ENCODE results near the gene PKP4.

PKP4 gene

DNA sequence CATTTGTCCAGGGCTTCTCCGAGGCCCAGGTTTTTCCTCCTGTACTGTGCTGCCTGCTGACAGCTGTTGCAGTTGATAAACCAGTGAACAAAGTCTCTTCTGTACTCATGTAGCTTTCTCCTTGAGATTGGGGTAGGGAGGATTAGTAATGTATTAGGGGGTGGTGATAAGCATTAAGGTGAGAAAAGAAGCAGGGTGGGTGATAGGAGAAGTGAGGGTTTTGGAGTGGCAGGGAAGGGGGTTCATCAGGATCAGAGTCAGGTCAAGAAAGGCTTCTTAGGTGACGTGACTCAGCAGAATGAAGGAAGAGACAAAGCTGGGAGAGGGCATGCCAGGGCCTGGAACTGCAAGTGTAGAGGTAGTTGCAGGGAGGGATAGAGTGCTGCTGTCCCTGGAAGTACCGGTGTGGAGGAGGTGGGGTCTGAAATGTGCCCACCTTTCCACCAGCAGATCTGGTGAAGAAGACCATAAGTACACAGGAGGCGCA lies 48.7 kb downstream of the PKP4 start:
- Histone ChIP-seq H3K9me3 (ENCODE audit: insufficient read depth, low read length) (no peaks in the 10 kb centered on the region), H3K27me3 (ENCODE audit: low read length) (no peaks in the 10 kb centered on the region), H2AFZ (ENCODE audit: low read depth, low read length, severe bottlenecking) (no peak overlapping the region), H3K9me2 (replicated peaks; ENCODE audit: insufficient read depth, low read length) (no peaks in the 10 kb centered on the region), H3F3A (ENCODE audit: insufficient read depth) (no peaks in the 10 kb centered on the region), H3K79me2 (ENCODE audit: insufficient read depth, low read length) (no peaks in the 10 kb centered on the region), H4K20me1 (ENCODE audit: low read depth, low read length) (no peaks in the 10 kb centered on the region), H3K4me2 (ENCODE audit: low read depth, low read length, poor library complexity, severe bottlenecking) (no peak overlapping the region), H3K4me3 (ENCODE audit: insufficient read depth, low read length, poor library complexity, severe bottlenecking) (no peak overlapping the region), H3K27ac (ENCODE audit: low read depth, low read length) (no peak overlapping the region), H3K9ac (ENCODE audit: low read length) (no peak overlapping the region), H3K36me3 (ENCODE audit: low read length) (no peaks in the 10 kb centered on the region)
- TF ChIP-seq EZH2phosphoT487 (conservative IDR thresholded peaks at IDR 0.05; ENCODE audit: low read length), result no peak
- no peak for TF ChIP-seq CTCF (IDR thresholded peaks at IDR 0.05; ENCODE audit: insufficient read depth, low read length, poor library complexity, severe bottlenecking)

- no peak overlapping the region for H3K4me3 ChIP-seq (ENCODE audit: insufficient read depth, low read length, poor library complexity, severe bottlenecking)
- no peak for TF ChIP-seq CTCF (IDR thresholded peaks at IDR 0.05; ENCODE audit: insufficient read depth, low read length, poor library complexity, severe bottlenecking)
- H3K9ac ChIP-seq (ENCODE audit: low read length), result no peak overlapping the region
- H4K20me1 ChIP-seq (ENCODE audit: low read depth, low read length), result no peaks in the 10 kb centered on the region
- H3K27me3 ChIP-seq (ENCODE audit: low read length), result no peaks in the 10 kb centered on the region
- no peaks in the 10 kb centered on the region for H3K36me3 ChIP-seq (ENCODE audit: low read length)
- no peak overlapping the region for H2AFZ ChIP-seq (ENCODE audit: low read depth, low read length, severe bottlenecking)
- H3K4me2 ChIP-seq (ENCODE audit: low read depth, low read length, poor library complexity, severe bottlenecking), result no peak overlapping the region
- H3K27ac ChIP-seq (ENCODE audit: low read depth, low read length), result no peak overlapping the region
- H3K79me2 ChIP-seq (ENCODE audit: insufficient read depth, low read length), result no peaks in the 10 kb centered on the region
- no peaks in the 10 kb centered on the region for H3K9me2 ChIP-seq (replicated peaks; ENCODE audit: insufficient read depth, low read length)
- no peaks in the 10 kb centered on the region for H3K9me3 ChIP-seq (ENCODE audit: insufficient read depth, low read length)
- H3F3A ChIP-seq (ENCODE audit: insufficient read depth), result no peaks in the 10 kb centered on the region
These were observed 50.4 kb downstream of the PKP4 start for GRCh38 chr2:158507141-158507540.

GRCh38 chr2:158507679-158508078 lies 50.9 kb downstream of the PKP4 start:
- Histone ChIP-seq H3F3A (ENCODE audit: insufficient read depth) (no peaks in the 10 kb centered on the region), H3K79me2 (ENCODE audit: insufficient read depth, low read length) (no peaks in the 10 kb centered on the region), H2AFZ (ENCODE audit: low read depth, low read length, severe bottlenecking) (no peak overlapping the region), H3K27ac (ENCODE audit: low read depth, low read length) (no peak overlapping the region), H3K4me3 (ENCODE audit: insufficient read depth, low read length, poor library complexity, severe bottlenecking) (no peak overlapping the region), H3K27me3 (ENCODE audit: low read length) (no peaks in the 10 kb centered on the region), H3K9me3 (ENCODE audit: insufficient read depth, low read length) (no peaks in the 10 kb centered on the region), H3K36me3 (ENCODE audit: low read length) (no peaks in the 10 kb centered on the region), H3K9me2 (replicated peaks; ENCODE audit: insufficient read depth, low read length) (no peaks in the 10 kb centered on the region), H3K4me2 (ENCODE audit: low read depth, low read length, poor library complexity, severe bottlenecking) (no peak overlapping the region), H4K20me1 (ENCODE audit: low read depth, low read length) (no peaks in the 10 kb centered on the region), H3K9ac (ENCODE audit: low read length) (no peak overlapping the region)
- no peak for TF ChIP-seq CTCF (IDR thresholded peaks at IDR 0.05; ENCODE audit: insufficient read depth, low read length, poor library complexity, severe bottlenecking)
- TF ChIP-seq EZH2phosphoT487 (conservative IDR thresholded peaks at IDR 0.05; ENCODE audit: low read length), result no peak
